Neuronal stem cell (in vitro differentiated cells): ENCODE results near the gene PIGV.

Source experiments
- DNase-seq: peaks from one replicate; pipeline ENCODE4 v3.0.0-alpha.2; 2013; ENCODE audit warnings: low spot score
- H2AFZ ChIP-seq: one replicate; pipeline ENCODE4 v1.6.1; 2013; ENCODE audit warnings: mild to moderate bottlenecking, low read length, inconsistent platforms
- H2AK5ac ChIP-seq: 2 replicates; pipeline ENCODE4 v1.6.1; 2013; ENCODE audit warnings: low read depth, mild to moderate bottlenecking, inconsistent platforms, low read length, moderate library complexity, mixed read lengths
- H2BK120ac ChIP-seq: 2 replicates; pipeline ENCODE4 v1.6.1; 2013; ENCODE audit warnings: low read depth, mild to moderate bottlenecking, inconsistent platforms, low read length, moderate library complexity, mixed read lengths
- H2BK12ac ChIP-seq: one replicate; pipeline ENCODE4 v1.6.1; 2013; ENCODE audit warnings: low read length, inconsistent platforms
- H2BK15ac ChIP-seq: 2 replicates; pipeline ENCODE4 v1.6.1; 2013; ENCODE audit warnings: mild to moderate bottlenecking, low read length, inconsistent platforms, mixed read lengths
- H2BK5ac ChIP-seq: one replicate; pipeline ENCODE4 v1.6.1; 2013; ENCODE audit warnings: inconsistent platforms, mild to moderate bottlenecking, low read length, moderate library complexity
- H3K14ac ChIP-seq: one replicate; pipeline ENCODE4 v1.6.1; 2013; ENCODE audit warnings: low read length, inconsistent platforms
- H3K18ac ChIP-seq: 2 replicates; pipeline ENCODE4 v1.6.1; 2013; ENCODE audit warnings: low read length, inconsistent platforms
- H3K23ac ChIP-seq: 2 replicates; pipeline ENCODE4 v1.6.1; 2013; ENCODE audit warnings: low read depth, mild to moderate bottlenecking, mixed read lengths, low read length, inconsistent platforms; ENCODE audit not compliant: poor library complexity
- H3K27ac ChIP-seq: replicated peaks from 3 replicates; pipeline ENCODE4 v1.5.1; 2013; ENCODE audit warnings: low read length, inconsistent platforms
- H3K27me3 ChIP-seq, 3 experiments: 2 replicates each; pipeline ENCODE4 v1.6.1; 2013; ENCODE audit warnings: low read length in 3 of 3, mild to moderate bottlenecking in 2 of 3, inconsistent platforms in 1 of 3, low read depth in 1 of 3, mixed read lengths in 1 of 3, moderate library complexity in 1 of 3; ENCODE audit not compliant: control insufficient read depth in 3 of 3, insufficient read depth in 3 of 3
- H3K36me3 ChIP-seq, 2 donors: replicated peaks in 1 of 2; 2 replicates each; pipeline ENCODE4 v1.6.1; 2013; ENCODE audit warnings: low read length in 2 of 2; ENCODE audit not compliant: control insufficient read depth in 2 of 2, insufficient read depth in 2 of 2
- H3K4ac ChIP-seq: 2 replicates; pipeline ENCODE4 v1.6.1; 2013; ENCODE audit warnings: inconsistent platforms, mild to moderate bottlenecking, low read length, moderate library complexity
- H3K4me1 ChIP-seq, 2 donors: 1 replicate in 1 of 2; 2 replicates in 1 of 2; pipeline ENCODE4 v1.6.1; 2013; ENCODE audit warnings: low read length in 2 of 2, low read depth in 1 of 2; ENCODE audit not compliant: control insufficient read depth in 2 of 2, insufficient read depth in 1 of 2
- H3K4me2 ChIP-seq: one replicate; pipeline ENCODE4 v1.6.1; 2013; ENCODE audit warnings: mild to moderate bottlenecking, low read length, inconsistent platforms; ENCODE audit not compliant: insufficient read depth, poor library complexity, severe bottlenecking
- H3K4me3 ChIP-seq, 2 donors: 2 replicates each; pipeline ENCODE4 v1.5.1; 2013; ENCODE audit warnings: low read length in 2 of 2, mild to moderate bottlenecking in 2 of 2, inconsistent platforms in 1 of 2, moderate library complexity in 1 of 2
- H3K79me1 ChIP-seq: one replicate; pipeline ENCODE4 v1.6.1; 2013; ENCODE audit warnings: low read depth, mild to moderate bottlenecking, inconsistent platforms, low read length, moderate library complexity
- H3K9ac ChIP-seq: one replicate; pipeline ENCODE4 v1.6.1; 2013; ENCODE audit warnings: mild to moderate bottlenecking, low read depth, low read length, inconsistent platforms; ENCODE audit not compliant: poor library complexity
- H3K9me3 ChIP-seq, 2 donors: replicated peaks in 1 of 2; 2 replicates each; pipeline versions ENCODE3 to v1.6.1; 2013; ENCODE audit warnings: low read length in 2 of 2, mild to moderate bottlenecking in 2 of 2, inconsistent platforms in 1 of 2, low read depth in 1 of 2, mixed read lengths in 1 of 2, moderate library complexity in 1 of 2; ENCODE audit not compliant: control insufficient read depth in 2 of 2, insufficient read depth in 1 of 2
- H4K8ac ChIP-seq: one replicate; pipeline ENCODE4 v1.6.1; 2013; ENCODE audit warnings: low read depth, mild to moderate bottlenecking, inconsistent platforms, low read length, moderate library complexity
- H4K91ac ChIP-seq: one replicate; pipeline ENCODE4 v1.6.1; 2013; ENCODE audit warnings: low read length, low read depth, mild to moderate bottlenecking, inconsistent platforms; ENCODE audit not compliant: poor library complexity
- WGBS, 2 donors: extraction: QIAGEN DNeasy Blood & Tissue Kit; methylation state at CpG; one replicate each; pipeline ENCODE4 v1.1.7; 2013; ENCODE audit warnings: missing lambda C conversion rate in 2 of 2, mixed read lengths in 1 of 2; ENCODE audit not compliant: insufficient read length in 2 of 2, insufficient replicate concordance in 1 of 2; ENCODE audit errors: extremely low coverage in 2 of 2; 5-methylcytosine and 5-hydroxymethylcytosine counted together

Gene PIGV

GRCh38 chr1:26743426-26744059 is 44.2 kb upstream of the PIGV start:
- no peaks in the 10 kb centered on the region for H3K27me3 ChIP-seq
- no peak overlapping the region for H3K9ac ChIP-seq
- no peak overlapping the region for H2AK5ac ChIP-seq
- H3K18ac ChIP-seq: no peak overlapping the region
- WGBS, 2 donors: no CpG with 5 or more reads among the region's 8 CpGs
- no peak overlapping the region for H2BK12ac ChIP-seq
- no peak overlapping the region for H3K4ac ChIP-seq
- no peak overlapping the region for H2BK5ac ChIP-seq
- H3K27ac ChIP-seq: no peak overlapping the region
- H4K91ac ChIP-seq: no peak overlapping the region
- H2BK120ac ChIP-seq: no peak overlapping the region
- H2BK15ac ChIP-seq: no peak overlapping the region
- no peak overlapping the region for H3K4me3 ChIP-seq
- no peaks in the 10 kb centered on the region for H3K9me3 ChIP-seq
- H3K23ac ChIP-seq: no peak overlapping the region
- DNase-seq: no peak
- no peak overlapping the region for H3K4me2 ChIP-seq
- H3K36me3 ChIP-seq: peaks cover 48 to 95% of the 10 kb centered on the region in 2 donors
- H3K14ac ChIP-seq: no peak overlapping the region
- no peaks in the 10 kb centered on the region for H3K4me1 ChIP-seq
- H3K79me1 ChIP-seq: peaks cover 2% of the 10 kb centered on the region
- no peak overlapping the region for H4K8ac ChIP-seq
- H2AFZ ChIP-seq: no peak overlapping the region

GRCh38 chr1:26744075-26744959 is 43.4 kb upstream of the PIGV start:
- Histone ChIP-seq H2BK15ac (no peak overlapping the region), H4K8ac (no peak overlapping the region), H4K91ac (no peak overlapping the region), H2AFZ (no peak overlapping the region), H2BK120ac (no peak overlapping the region), H2BK12ac (no peak overlapping the region), H3K27me3 (no peaks in the 10 kb centered on the region), H2AK5ac (no peak overlapping the region), H3K4me1 (no peaks in the 10 kb centered on the region), H3K9me3 (no peaks in the 10 kb centered on the region), H3K14ac (no peak overlapping the region), H3K79me1 (peaks cover 2% of the 10 kb centered on the region), H3K4ac (no peak overlapping the region), H3K4me3 (no peak overlapping the region), H3K27ac (no peak overlapping the region), H2BK5ac (no peak overlapping the region), H3K4me2 (no peak overlapping the region), H3K36me3 (peaks cover 47 to 96% of the 10 kb centered on the region in 2 donors), H3K23ac (no peak overlapping the region), H3K9ac (no peak overlapping the region), H3K18ac (no peak overlapping the region)
- no CpG with 5 or more reads among the region's 8 CpGs for WGBS, 2 donors
- DNase-seq: no peak

GRCh38 chr1:26745191-26745590 is 42.6 kb upstream of the PIGV start:
- no peak overlapping the region for H2BK5ac ChIP-seq
- H3K36me3 ChIP-seq: peaks cover 44 to 96% of the 10 kb centered on the region in 2 donors
- H3K9ac ChIP-seq: no peak overlapping the region
- no peak overlapping the region for H3K18ac ChIP-seq
- no peak overlapping the region for H2BK15ac ChIP-seq
- H4K8ac ChIP-seq: no peak overlapping the region
- H3K23ac ChIP-seq: no peak overlapping the region
- no peak overlapping the region for H2AK5ac ChIP-seq
- no CpG with 5 or more reads among the region's 5 CpGs for WGBS, 2 donors
- H3K4ac ChIP-seq: no peak overlapping the region
- no peak overlapping the region for H3K4me3 ChIP-seq
- H3K9me3 ChIP-seq: no peaks in the 10 kb centered on the region
- H4K91ac ChIP-seq: no peak overlapping the region
- no peak overlapping the region for H2AFZ ChIP-seq
- H3K4me1 ChIP-seq: no peaks in the 10 kb centered on the region
- no peaks in the 10 kb centered on the region for H3K27me3 ChIP-seq
- H2BK12ac ChIP-seq: no peak overlapping the region
- no peak overlapping the region for H3K4me2 ChIP-seq
- H3K27ac ChIP-seq: no peak overlapping the region
- H3K79me1 ChIP-seq: peaks cover 2% of the 10 kb centered on the region
- H3K14ac ChIP-seq: no peak overlapping the region
- no peak overlapping the region for H2BK120ac ChIP-seq
- DNase-seq: no peak

- DNase-seq: no peak
- Histone ChIP-seq H3K23ac (no peak overlapping the region), H2BK15ac (no peak overlapping the region), H3K27me3 (no peaks in the 10 kb centered on the region), H3K27ac (no peak overlapping the region), H3K9me3 (no peaks in the 10 kb centered on the region), H3K9ac (no peak overlapping the region), H3K18ac (no peak overlapping the region), H4K91ac (no peak overlapping the region), H3K4me2 (no peak overlapping the region), H3K36me3 (peaks cover 38 to 96% of the 10 kb centered on the region in 2 donors), H2BK12ac (no peak overlapping the region), H2BK5ac (no peak overlapping the region), H4K8ac (no peak overlapping the region), H3K4me1 (no peaks in the 10 kb centered on the region), H2BK120ac (no peak overlapping the region), H3K4me3 (no peak overlapping the region), H3K79me1 (peaks cover 2% of the 10 kb centered on the region), H3K14ac (no peak overlapping the region), H2AFZ (no peak overlapping the region), H3K4ac (no peak overlapping the region), H2AK5ac (no peak overlapping the region)
- no CpG with 5 or more reads among the region's 5 CpGs for WGBS, 2 donors
These were observed 40.7 kb upstream of the PIGV start for GRCh38 chr1:26747048-26747447.
